NCI-H524 treated with DMSO at 0.1 percent for 48 hours (cell line): Measurements from ENCODE around the gene MACROD2.
A peak's percentile ranks its signal among the peaks of the same experiment; 100 is the strongest.
"Not testable (repeated sequence)": the region's sequence is repeated elsewhere in the genome, so short reads cannot be mapped to it uniquely, and the experiment has no call there.

Experiments
- DNase-seq: peaks from one replicate; lab custom pipeline; 2025; lab: John Stamatoyannopoulos, UW

The MACROD2 gene

DNA sequence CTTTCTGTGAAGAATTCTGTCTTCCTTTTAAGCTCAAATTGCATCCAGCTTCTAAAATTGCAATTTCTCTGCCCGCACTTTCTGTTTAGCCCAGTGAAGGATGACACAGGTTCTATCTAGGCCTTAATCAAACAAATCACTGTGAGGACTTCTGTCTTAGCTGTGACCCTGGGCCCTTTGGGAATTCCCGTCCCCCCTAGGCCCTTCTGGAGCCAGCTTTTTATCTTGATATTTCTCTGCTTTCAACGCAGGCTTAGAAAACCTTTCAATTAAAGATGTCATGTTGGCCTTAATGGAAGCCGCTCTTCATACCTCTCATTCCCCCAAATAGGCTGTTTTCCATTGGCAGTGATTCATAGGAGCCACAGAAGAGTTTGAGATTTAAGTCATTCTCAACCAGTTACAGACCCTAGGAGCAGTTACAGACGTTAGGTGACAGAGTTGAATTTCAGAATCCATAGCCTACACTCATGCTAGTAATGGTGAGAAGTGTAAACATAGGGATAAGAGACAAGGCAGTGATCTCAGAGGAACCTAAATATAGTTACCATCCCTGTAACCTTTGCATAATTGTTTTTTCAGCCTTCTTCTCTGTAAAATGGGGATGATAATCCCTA is 416.9 kb downstream of the MACROD2 start:
- no peak for DNase-seq

DNA sequence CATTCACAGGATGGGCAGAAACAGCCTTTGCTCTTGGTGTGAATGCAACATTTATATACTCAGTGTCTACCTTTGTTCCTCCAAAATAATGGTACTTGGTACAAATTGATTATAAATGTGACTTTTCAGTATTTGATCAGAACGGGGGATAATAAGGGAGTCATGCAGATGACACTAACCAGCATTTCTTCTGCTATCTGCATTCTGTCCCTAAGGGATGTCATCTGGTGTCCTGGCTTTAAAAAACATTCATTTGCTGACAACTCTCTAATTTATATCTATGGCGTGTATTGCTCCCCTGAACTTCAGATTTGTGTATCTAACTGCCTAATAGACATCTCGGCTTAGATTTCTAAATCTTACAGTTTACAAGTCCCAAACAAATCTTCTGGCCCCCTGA is 418.5 kb downstream of the MACROD2 start:
- DNase-seq, result no peak

DNA sequence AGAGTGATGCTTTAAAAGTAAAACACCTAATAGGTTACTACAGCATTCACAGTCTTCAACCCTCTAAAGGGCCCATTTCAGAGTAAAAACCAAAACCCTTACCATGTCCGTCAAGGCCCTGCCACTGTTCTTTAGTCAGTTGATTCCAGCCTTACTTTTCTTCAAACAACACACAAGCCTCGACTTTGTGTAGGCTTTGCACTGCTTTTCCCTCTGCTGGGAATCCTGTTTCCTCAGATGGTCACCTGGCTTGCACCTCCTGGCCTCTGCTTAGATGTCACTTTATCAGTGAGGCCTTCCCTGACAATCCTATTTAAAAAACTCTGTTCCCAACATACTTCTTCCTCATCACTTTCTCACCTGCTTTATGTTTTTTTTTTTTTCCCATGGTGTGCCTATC is 419.2 kb downstream of the MACROD2 start:
- no peak for DNase-seq

DNA sequence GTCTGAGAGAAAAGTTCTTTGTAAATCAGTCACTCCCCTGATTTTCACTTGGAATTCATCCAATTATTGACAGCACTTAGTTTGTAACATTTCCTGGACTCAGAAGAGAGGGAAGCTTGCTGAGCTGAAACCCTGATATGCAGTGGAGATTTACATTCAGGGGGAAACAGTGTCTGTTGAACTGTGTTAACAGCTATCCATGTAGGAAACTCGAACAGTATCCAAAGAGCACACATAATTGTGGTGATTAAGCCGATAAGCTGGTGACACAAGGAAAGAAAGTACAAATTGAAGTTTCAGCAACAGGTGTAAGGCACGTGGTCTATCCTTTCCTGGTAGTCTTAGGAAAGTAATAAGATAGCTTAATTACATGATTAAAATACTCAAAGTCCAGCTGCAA is 420.2 kb downstream of the MACROD2 start:
- peak; percentile 52 for DNase-seq

DNA sequence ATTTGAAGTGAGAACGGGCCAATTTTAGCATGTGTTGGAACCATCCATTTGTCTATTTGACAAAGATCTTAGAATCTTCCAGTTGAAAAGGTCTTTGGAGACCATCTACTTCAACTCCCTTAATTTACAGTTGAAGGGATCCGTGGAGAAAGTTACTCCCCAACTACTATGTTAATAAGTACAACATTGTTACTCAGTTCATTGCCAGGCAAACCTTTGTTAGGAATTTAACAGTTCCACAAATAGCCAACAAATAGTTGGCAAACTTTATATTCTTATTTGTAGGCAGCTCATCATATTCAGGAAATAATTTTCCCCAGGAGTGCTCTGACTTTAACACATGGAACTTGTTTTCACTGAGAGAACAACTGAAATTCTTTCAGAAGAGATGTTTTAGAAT is 423.1 kb downstream of the MACROD2 start:
- DNase-seq, result no peak

DNA sequence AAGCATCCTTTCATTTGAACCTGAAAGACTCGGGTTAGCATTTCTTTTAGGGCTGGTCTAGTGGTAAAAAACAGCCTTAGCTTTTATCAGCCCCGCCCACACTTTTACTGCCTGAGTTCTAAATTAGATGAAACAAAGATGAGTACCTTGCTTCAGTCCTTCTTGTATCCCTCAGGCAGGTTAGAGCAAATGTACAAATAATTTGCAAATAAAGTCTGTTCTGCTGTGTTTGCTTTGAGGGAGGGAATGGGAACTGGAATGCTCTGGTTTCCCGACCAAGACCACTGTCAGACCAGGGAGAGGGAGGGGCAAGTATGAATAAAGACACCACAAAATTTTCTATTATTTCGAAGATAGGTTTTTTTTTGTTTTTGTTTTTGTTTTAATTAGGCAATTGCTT is 427.6 kb downstream of the MACROD2 start:
- DNase-seq, result no peak

- DNase-seq, result no peak
Measured at GRCh38 chr20:14431568-14431967, 436.3 kb downstream of the MACROD2 start.

DNA sequence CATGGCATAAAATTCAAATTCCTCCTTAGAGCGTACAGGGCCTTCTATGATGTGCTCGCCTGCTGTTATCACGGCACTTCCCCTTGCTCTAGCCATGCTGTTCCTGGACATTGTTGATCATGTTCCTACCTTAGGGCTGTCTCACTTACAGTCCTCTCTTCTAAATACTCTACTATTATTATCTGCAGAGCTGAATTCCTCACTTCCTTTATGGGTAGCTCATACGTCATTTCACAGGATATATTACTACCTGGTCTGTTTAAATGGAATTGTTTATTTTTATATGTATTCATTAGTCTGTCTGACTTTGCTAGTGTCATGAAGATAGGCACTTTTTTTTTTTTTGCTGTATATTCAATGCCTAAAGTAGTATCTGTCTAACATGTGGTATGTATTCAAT is 436.8 kb downstream of the MACROD2 start:
- DNase-seq, result no peak

GRCh38 chr20:14432597-14432996 is 437.3 kb downstream of the MACROD2 start:
- no peak for DNase-seq

DNA sequence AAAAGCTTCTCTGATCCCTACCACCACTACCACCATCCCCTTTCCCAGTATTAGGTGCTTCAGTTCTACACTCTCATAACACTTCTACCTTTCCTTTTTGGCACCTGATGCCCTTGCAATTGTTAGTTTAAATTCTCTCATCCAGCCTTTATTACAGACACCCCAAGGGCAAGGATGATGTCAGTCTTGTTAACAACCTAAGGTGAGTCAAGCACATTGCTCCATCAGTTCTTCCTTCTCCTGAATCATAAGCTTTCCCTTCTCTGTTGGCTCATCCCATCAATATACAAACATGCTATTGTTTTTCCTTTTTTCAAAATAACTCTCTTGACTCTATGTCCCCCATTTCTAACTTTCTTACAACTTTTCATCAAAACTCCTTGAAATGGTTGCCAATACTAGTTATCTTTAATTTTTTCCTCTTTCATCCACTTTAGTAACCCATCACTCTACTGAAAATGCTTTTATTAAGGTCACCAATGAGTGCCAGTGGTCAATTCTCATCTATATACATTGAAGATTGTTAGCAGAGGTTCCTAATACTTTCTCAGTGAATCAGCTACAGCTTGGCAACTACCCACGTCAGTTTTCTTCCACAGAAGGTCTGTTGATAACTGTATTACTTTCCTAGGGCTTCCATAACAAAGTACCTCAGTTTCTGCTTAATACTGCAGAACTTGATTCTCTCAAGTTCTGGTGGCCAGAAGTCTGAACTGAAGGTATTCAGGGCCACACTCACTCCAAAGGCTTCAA is 439.2 kb downstream of the MACROD2 start:
- DNase-seq, result no peak

GRCh38 chr20:14441201-14441600 is 445.9 kb downstream of the MACROD2 start:
- no peak for DNase-seq

GRCh38 chr20:14444106-14444505 is 448.8 kb downstream of the MACROD2 start:
- no peak for DNase-seq

GRCh38 chr20:14445310-14445709 is 450.0 kb downstream of the MACROD2 start:
- no peak for DNase-seq

DNA sequence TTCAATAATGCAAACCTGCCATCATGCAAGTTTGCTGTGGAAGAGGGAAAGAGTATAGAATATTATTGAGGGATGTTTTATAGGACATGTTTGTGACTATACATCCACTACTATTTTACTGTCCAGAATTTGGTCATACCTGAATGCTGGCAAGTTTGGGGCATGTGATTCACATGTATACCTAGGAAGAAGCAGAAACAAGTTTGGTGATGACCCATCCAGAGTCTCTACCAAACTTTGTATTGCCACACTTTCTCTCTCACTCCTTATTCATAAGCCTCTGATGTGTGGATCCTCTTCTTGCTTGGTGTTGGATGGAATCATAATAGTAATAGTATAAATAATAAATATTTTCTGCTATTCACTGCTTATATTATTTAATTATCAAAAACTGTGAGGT is 450.6 kb downstream of the MACROD2 start:
- DNase-seq, result no peak

DNA sequence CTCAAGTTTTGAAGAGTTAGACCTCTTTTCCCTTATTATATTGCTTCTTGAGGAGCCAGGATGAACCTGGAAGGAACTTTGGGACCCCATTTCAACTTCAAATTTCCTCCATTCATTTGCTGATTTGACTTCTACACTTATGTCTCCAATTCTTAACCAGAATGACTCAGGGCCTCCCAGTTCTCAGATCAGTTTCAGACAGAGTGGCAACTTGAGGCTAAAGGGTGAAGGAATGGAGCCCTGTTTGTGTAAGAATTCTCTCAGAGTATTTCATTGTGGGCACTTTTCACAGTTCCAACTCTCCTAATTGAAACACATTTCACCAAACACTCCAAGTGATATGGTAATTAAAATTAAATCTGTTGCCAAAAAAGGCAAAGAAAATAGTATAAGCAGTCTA is 451.1 kb downstream of the MACROD2 start:
- DNase-seq, result no peak

DNA sequence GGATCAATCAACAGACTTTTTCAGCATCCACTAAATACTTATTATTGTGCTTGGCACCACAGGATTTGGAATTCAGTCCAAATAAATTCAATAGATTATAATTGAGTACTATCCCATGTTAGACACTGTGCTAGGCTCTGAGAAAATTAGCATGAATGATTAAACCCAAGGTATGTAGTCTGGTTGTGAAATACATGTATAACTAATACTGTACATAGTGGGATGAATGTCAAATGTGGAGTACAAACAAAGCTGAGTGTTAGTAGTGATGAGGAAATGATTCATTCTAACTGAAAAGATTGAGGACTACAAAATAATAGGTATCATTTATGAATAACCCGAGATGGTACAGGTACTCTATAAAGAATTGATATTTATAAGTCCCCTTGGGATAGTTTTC is 454.0 kb downstream of the MACROD2 start:
- DNase-seq, result no peak

- no peak for DNase-seq
Measured at GRCh38 chr20:14450256-14450655, 454.9 kb downstream of the MACROD2 start.

DNA sequence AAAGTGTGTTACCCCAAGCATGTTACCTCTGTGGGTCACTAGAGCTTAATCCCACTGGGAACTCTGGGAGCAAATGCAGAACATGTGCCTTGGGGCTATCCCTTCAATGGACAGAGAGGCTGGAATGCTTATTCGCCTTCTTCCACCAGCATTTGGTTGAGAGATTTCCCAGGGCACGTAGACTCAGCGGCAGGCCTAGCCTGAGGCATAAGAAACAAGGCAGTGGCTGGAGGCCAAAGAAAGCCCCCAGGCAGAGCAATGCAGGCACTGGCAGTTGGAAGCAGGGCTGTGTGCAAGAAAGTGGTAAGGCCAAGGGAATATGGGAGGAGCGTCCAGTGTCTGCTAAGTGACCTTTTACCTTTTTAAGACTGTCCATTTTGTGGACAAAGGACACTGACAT is 456.1 kb downstream of the MACROD2 start:
- no peak for DNase-seq

GRCh38 chr20:14453259-14453658 is 457.9 kb downstream of the MACROD2 start:
- DNase-seq, result no peak

DNA sequence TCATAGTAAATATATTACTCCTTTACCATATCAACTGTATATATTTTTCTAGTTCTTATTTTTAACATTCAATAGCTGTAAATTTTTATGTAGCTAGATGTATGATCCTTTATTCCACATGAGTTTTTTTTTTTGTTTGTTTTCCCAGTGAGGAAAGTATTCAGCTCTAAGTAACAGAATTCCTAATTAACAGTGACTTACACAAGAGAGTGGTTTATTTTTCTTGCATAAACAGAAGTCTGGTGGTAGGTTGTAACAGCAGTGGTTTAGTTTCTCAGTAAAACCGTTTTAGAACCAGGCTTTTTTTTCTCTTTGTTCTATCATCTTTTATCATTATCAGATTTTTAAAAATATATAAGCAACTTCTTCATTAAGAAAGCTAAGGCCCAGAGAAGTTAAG is 459.0 kb downstream of the MACROD2 start:
- no peak for DNase-seq

DNA sequence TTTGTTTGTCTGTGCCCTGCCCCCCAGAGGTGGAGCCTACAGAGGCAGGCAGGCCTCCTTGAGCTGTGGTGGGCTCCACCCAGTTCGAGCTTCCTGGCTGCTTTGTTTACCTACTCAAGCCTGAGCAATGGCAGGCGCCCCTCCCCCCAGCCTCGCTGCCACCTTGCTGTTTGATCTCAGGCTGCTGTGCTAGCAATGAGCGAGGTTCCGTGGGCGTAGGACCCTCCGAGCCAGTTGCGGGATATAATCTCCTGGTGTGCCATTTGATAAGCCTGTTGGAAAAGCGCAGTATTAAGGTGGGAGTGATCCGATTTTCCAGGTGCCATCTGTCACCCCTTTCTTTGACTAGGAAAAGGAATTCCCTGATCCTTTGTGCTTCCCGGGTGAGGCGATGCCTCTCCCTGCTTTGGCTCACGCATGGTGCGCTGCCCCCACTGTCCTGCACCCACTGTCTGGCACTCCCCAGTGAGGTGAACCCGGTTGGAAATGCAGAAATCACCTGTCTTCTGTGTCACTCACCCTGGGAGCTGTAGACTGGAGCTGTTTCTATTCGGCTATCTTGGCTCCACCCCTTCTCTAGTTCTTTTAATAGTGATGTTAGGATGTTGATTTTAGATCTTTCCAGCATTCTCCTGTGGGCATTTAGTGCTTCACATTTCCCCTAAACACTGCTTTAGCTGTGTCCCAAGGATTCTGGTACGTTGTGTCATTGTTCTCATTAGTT is 471.9 kb downstream of the MACROD2 start:
- DNase-seq, result not testable (repeated sequence)

DNA sequence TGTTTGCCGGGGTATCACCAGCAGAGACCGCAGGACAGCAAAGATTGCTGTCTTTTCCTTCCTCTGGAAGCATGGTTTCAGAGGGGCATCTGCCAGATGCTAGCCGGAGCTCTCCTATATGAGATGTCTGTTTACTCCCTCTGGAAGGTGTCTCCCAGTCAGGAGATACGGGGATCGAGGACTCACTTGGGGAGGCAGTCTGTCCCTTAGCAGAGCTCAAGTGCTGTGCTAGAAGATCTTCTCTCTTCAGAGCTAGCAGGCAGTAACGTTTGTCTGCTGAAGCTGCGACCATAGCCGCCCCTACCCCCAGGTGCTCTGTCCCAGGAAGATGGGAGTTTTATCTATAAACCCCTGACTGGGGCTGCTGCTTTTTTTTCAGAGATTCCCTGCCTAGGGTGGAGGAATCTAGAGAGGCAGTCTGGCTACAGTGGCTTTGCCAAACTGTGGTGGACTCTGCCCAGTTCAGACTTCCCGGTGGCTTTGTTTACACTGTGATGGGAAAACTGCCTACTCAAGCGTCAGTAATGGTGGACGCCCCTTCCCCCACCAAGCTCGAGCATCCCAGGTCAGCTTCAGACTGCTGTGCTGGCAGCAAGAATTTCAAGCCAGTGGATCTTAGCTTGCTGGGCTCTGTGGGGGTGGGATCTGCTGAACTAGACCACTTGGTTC is 475.0 kb downstream of the MACROD2 start:
- no peak for DNase-seq
